GM12891 (cell line): ENCODE measurements around the gene CACNA1I.

ENCODE experiments used
- DNase-seq: peaks from one replicate; pipeline ENCODE4 v3.0.0; 2011; ENCODE audit warnings: low spot score; ENCODE audit not compliant: insufficient read length
- FAIRE-seq: peaks from 2 replicates; lab custom pipeline; 2011; peaks lifted over from hg19 to GRCh38; lab: Jason Lieb, UNC
- PAX5 ChIP-seq: IDR thresholded peaks from 2 replicates; pipeline ENCODE4 v1.6.1; 2011; ENCODE audit warnings: low read length, moderate library complexity, mild to moderate bottlenecking; ENCODE audit not compliant: insufficient read depth, severe bottlenecking
- POLR2A ChIP-seq: IDR thresholded peaks from 2 replicates; pipeline ENCODE4 v1.6.1; 2011; ENCODE audit warnings: low read depth, low read length, control low read depth
- POLR2AphosphoS5 ChIP-seq: IDR thresholded peaks from 2 replicates; pipeline ENCODE4 v1.6.1; 2011; ENCODE audit warnings: low read depth, low read length, control low read depth
- POU2F2 ChIP-seq: IDR thresholded peaks from 2 replicates; pipeline ENCODE4 v1.6.1; 2011; ENCODE audit warnings: low read depth, mild to moderate bottlenecking, control low read depth, low read length, moderate library complexity
- SPI1 ChIP-seq: IDR thresholded peaks from 2 replicates; pipeline ENCODE4 v1.6.1; 2011; ENCODE audit warnings: low read depth, low read length, control low read depth
- TAF1 ChIP-seq: IDR thresholded peaks from 2 replicates; pipeline ENCODE4 v1.6.1; 2011; ENCODE audit warnings: low read depth, low read length, control low read depth

Gene CACNA1I

DNA sequence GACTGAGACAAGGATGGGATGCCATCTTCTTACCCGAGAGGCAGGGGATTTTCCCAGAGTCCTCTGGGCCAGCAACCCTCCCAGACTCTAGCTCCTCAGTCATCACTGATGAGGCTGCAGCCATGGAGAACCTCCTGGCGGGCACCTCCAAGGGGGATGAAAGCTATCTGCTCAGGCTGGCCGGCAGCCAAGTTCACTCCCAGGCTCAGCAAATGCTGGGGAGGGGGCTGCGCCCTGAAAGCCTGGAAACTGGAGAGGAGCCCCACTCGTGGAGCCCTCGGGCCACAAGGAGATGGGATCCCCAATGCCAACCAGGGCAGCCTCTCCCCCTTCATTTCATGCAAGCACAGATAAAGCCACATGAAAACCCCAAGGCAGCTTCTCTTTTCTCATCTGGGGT, 75.0 kb downstream of the CACNA1I start:
- FAIRE-seq (no peak), DNase-seq (no peak)
- TF ChIP-seq POLR2AphosphoS5 (no peak), POU2F2 (no peak), SPI1 (no peak), PAX5 (no peak), TAF1 (no peak), POLR2A (no peak)

DNA sequence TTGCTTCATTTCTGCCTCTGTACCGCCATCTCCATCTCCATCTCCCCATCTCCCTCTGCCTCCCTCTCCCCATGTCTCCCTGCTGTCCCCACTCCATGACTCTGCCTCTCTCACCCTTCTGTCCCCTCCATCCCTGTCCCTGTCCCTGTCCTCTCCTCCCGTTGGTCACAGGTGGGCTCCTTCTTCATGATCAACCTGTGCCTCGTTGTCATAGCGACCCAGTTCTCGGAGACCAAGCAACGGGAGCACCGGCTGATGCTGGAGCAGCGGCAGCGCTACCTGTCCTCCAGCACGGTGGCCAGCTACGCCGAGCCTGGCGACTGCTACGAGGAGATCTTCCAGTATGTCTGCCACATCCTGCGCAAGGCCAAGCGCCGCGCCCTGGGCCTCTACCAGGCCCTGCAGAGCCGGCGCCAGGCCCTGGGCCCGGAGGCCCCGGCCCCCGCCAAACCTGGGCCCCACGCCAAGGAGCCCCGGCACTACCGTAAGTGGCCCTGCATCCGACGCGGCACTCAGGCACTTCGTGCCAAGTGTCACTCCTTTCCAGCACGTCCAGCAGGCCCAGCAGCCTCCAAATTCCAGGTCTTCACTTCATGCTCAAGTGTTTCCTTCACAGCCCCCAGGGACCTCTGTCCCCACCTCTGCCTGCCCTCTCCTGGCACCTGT, 76.0 kb downstream of the CACNA1I start:
- TF ChIP-seq SPI1 (no peak), POLR2A (no peak), POU2F2 (no peak), TAF1 (no peak), POLR2AphosphoS5 (no peak), PAX5 (no peak)
- no peak for DNase-seq
- FAIRE-seq = no peak

DNA sequence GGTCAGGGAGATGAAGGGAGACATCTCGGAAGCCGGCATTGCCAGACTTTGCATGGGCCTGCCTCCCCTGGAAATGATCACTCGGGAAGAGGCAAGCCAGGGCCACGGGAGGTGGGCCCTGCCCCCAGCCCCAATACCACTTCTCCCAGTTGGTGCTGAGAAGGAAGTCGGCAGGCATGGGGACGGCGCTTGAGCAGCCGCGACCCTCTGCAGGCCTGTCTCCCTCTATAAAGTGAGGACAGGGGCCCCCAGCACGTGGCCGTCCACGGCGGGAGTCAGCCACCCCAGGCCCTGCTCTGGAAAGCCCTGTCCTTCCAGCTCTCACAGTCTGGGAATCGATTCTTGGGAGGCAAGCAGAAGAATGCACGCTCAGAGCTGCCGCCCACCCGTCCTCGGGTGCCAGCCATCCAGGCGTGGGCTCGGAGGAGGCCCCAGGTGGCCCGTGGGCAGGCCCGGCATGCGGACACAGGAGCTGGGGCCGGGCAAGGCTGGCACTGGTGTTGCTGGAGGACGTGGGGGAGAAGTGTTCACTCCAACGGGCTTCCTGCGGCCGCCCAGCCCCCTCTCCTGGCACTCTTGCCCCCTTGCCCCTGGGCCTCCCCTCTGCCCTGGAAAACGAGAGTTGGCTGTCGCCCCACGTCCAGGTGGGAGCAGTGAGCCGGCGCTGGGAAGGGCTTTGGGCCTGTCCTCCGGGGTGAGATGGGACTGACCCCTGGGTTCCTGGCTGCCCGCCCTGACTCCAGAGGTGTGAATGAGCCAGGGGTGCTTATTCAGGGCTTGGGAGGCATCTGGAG, 77.5 kb downstream of the CACNA1I start:
- no peak for FAIRE-seq
- TF ChIP-seq SPI1 = no peak
- TF ChIP-seq PAX5 = no peak
- TF ChIP-seq TAF1 = no peak
- TF ChIP-seq POLR2AphosphoS5 = no peak
- TF ChIP-seq POLR2A = no peak
- no peak for TF ChIP-seq POU2F2
- DNase-seq = no peak

DNA sequence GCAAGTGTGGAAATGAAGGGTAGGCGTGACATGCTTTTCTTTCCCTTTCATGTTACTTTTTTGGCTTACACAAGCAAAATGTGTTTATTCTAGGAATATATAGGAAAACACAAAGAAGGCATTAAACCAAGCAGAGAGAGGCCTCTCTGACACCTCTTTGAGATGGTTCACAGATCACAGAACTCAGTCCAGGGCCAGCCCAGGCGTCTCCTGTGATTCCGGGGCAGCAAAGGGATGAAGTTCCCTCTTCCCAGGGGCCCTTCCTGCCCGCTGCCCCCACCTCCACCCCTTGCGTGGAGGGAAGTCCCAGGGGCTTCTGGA, 78.0 kb downstream of the CACNA1I start:
- FAIRE-seq (no peak), DNase-seq (no peak)

DNA sequence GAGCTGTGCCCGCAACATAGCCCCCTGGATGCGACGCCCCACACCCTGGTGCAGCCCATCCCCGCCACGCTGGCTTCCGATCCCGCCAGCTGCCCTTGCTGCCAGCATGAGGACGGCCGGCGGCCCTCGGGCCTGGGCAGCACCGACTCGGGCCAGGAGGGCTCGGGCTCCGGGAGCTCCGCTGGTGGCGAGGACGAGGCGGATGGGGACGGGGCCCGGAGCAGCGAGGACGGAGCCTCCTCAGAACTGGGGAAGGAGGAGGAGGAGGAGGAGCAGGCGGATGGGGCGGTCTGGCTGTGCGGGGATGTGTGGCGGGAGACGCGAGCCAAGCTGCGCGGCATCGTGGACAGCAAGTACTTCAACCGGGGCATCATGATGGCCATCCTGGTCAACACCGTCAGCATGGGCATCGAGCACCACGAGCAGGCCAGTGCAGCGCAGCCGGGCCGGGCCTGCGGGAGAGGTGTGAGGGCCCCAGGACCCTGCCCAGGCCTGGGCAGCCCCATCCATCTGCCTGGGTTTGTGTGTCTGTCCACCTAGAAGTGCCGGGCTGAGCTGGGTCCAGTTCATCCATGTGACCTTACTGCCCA, 79.0 kb downstream of the CACNA1I start:
- FAIRE-seq (no peak), DNase-seq (no peak)
- TF ChIP-seq TAF1 (no peak), POLR2AphosphoS5 (no peak), POU2F2 (no peak), PAX5 (no peak), POLR2A (no peak), SPI1 (no peak)

More for the DNA sequence above, 78.0 kb downstream of the CACNA1I start:
- TF ChIP-seq SPI1 (no peak), PAX5 (no peak), POLR2AphosphoS5 (no peak), TAF1 (no peak)

DNA sequence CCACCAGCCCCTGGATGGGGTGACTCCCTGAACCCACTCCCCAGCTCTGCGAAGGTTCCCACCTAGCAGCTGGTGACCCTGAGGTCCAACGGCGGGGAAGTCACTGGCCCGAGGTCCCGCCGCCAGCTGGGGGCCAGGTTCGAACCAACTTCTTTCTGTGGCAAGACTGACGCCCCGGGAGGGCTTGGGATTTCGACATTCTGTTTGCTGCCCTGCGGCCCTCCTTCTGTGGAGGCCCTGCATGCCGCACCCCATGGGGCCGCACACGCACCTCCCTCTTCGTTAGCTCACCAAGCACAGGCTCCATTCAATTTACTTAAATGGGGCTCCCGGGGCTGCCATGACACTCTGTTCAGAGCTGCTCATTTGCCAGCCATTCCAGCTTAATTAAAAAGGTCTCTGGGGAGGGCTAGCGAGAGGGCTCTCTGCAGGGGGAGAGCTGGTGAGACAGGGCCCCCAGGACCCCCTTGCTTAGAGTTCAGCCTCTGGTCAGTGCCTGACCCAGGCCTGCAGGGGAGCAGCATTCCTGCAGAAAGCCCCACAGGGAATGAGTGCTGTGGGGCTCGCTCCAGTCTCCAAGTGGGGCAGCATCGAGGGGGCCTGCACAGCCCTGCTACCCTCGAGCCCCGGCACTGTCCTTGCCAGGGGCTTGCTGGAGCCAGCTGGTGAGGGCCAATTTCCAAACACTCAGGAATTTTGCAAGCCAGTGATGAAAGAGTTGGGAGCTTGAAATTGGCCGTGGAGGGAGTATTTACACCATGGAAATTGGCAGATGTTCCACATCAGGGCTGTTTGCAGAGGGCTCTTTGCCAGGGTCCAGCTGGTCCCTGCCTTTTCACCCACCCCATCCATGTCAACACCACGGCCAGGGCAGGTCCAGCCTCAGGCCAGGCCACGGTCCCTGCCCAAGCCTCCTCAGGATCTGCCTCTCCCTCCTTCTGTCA, 80.8 kb downstream of the CACNA1I start:
- no peak for TF ChIP-seq TAF1
- no peak for TF ChIP-seq SPI1
- TF ChIP-seq POLR2AphosphoS5 = no peak
- no peak for TF ChIP-seq POLR2A
- no peak for TF ChIP-seq POU2F2
- no peak for TF ChIP-seq PAX5
- DNase-seq = no peak
- no peak for FAIRE-seq

DNA sequence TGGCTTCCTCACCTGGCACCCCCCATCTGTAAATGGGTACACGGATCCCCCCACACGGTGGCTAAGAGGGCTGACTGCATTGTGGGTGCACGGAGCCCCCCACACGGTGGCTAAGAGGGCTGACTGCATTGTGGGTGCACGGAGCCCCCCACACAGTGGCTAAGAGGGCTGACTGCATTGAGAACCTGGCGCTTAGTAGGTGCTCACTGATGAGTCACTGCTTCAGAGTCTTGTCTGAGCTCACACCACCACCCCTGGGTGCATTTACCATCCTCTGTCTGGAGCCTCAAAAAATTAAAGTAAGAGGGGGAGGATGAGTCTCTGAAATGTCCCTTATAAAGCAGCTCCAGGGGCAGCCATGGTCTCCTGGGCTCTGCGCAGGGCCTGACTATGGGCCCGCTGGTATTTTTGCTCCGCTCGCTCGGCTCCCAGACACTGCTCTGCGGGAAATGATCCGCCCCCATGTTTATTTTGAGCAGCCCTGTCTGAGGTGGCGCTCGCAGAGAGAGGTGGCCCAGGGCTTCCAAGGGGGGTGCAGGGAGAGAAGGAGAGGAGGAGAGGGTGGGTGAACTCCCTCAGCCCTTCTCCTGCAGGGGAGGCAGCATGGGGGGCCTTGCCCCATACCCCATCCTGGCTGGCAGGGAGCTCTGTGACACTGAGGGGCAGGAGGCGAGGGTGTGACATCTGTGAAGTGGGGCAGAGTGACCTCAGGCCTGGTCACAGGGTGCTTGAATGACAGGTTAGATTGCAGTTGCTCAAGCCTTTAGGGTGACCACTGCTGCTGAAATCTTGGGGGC, 82.6 kb downstream of the CACNA1I start:
- TF ChIP-seq POLR2A (no peak), TAF1 (no peak), SPI1 (no peak), PAX5 (no peak)
- DNase-seq = no peak
- no peak for FAIRE-seq

DNA sequence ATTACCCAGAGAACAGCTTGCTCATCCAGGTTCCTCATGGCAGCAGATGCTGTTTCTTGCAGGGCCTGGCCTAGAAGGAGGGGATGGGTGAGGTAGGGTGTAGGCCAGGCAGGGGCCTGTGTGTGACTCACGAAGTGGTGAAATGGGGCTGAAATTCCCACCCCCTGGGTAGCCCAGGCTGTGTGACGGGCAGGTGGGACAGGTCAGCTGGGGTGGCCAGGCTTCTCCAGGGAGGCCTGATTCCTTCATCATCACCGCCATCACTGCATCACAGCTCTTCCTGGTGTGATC, 83.2 kb downstream of the CACNA1I start:
- FAIRE-seq (no peak), DNase-seq (no peak)
- no peak for TF ChIP-seq POLR2A
- no peak for TF ChIP-seq SPI1
- no peak for TF ChIP-seq TAF1
- no peak for TF ChIP-seq POLR2AphosphoS5
- no peak for TF ChIP-seq PAX5
- TF ChIP-seq POU2F2 = no peak
